Mesothelial cell of epicardium (in vitro differentiated cells): ENCODE measurements around the gene SOSTDC1. TPM values are rescaled to one million over a fixed set of nuclear protein-coding genes. Genes with fewer than 3 reads are reported as not detected.

Source experiments
- DNase-seq, 2 experiments: peaks; one replicate each; pipeline ENCODE4 v3.0.0; 2021; ENCODE audit warnings: low spot score in 2 of 2; ENCODE audit not compliant: unreplicated experiment in 2 of 2
- H3K27ac Mint-ChIP-seq: 2 replicates; pipeline ENCODE4 v1.8.0; 2021; ENCODE audit warnings: mixed read lengths
- H3K27me3 Mint-ChIP-seq: 2 replicates; pipeline ENCODE4 v1.8.0; 2021; ENCODE audit warnings: low read depth, mixed read lengths
- H3K36me3 Mint-ChIP-seq: 2 replicates; pipeline ENCODE4 v1.8.0; 2021; ENCODE audit warnings: mixed read lengths
- H3K4me1 Mint-ChIP-seq: 2 replicates; pipeline ENCODE4 v1.8.0; 2021; ENCODE audit warnings: mixed read lengths
- H3K4me3 Mint-ChIP-seq: 2 replicates; pipeline ENCODE4 v1.8.0; 2021; ENCODE audit warnings: mild to moderate bottlenecking, moderate library complexity, mixed read lengths
- H3K9me3 Mint-ChIP-seq: 2 replicates; pipeline ENCODE4 v1.8.0; 2021; ENCODE audit warnings: mixed read lengths
- total RNA-seq: library from RNA; stranded (reverse); gene quantifications from 3 replicates; pipeline ENCODE4 v1.2.1, GENCODE V29; 2021
- TF ChIP-seq, protein P1 (sequence below): fragments of 200-600 bp; sonication (generic); IDR thresholded peaks from one replicate; pipeline ENCODE4 v1.5.0; 2021; ENCODE audit warnings: antibody characterized with exemption; ENCODE audit not compliant: unreplicated experiment

The SOSTDC1 gene
- total RNA-seq, 1 donor from 2014 or later: 13.0 TPM

DNA sequence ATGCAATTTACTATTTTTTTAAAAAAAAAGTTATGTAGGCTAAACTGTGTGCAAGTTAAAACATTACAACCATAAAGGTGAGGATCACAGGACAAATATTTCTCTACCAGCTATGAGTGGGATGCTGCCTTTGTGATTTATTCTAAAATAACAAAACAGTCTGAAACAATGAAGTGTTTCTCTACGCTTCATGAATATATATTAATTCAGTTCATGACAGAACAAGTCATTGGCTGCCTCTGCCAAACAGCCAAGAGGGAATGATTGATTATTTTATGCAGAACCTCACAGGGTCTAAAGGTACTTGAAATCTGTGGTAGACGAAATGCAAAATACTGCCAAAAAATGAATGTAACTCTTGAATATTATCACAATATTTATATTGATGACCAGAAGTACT lies 29.0 kb upstream of the SOSTDC1 start:
- Mint-ChIP-seq H3K9me3 (no peaks in the 10 kb centered on the region), H3K4me1 (peaks cover 35% of the 10 kb centered on the region), H3K27ac (peak overlapping the region; percentile 44), H3K27me3 (no peaks in the 10 kb centered on the region), H3K4me3 (no peak overlapping the region), H3K36me3 (no peaks in the 10 kb centered on the region)
- DNase-seq: no peak
- TF ChIP-seq, protein P1, sequence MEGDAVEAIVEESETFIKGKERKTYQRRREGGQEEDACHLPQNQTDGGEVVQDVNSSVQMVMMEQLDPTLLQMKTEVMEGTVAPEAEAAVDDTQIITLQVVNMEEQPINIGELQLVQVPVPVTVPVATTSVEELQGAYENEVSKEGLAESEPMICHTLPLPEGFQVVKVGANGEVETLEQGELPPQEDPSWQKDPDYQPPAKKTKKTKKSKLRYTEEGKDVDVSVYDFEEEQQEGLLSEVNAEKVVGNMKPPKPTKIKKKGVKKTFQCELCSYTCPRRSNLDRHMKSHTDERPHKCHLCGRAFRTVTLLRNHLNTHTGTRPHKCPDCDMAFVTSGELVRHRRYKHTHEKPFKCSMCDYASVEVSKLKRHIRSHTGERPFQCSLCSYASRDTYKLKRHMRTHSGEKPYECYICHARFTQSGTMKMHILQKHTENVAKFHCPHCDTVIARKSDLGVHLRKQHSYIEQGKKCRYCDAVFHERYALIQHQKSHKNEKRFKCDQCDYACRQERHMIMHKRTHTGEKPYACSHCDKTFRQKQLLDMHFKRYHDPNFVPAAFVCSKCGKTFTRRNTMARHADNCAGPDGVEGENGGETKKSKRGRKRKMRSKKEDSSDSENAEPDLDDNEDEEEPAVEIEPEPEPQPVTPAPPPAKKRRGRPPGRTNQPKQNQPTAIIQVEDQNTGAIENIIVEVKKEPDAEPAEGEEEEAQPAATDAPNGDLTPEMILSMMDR: no peak

DNA sequence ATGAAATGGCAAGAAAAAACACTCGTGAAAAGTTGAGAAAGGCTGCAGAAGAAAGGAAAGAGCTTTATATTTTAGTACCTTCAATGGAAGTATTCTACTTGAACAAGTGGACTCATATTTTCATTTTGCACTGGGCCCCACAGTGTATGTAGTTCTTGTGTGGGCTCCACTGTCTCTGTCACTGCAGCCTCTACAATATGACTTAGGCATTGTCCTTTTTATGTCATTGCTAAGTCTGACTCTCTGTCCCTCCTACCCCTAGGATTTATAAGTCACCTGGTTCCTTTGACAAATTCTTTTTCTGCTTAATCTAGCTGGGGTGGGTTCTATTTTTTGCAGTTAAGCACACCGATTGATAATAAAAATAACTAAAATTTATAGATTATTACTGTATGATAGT lies 27.7 kb upstream of the SOSTDC1 start:
- no peak for DNase-seq
- Mint-ChIP-seq H3K27me3 (no peaks in the 10 kb centered on the region), H3K36me3 (no peaks in the 10 kb centered on the region), H3K9me3 (no peaks in the 10 kb centered on the region), H3K4me3 (no peak overlapping the region), H3K27ac (no peak overlapping the region), H3K4me1 (peaks cover 40% of the 10 kb centered on the region)
- TF ChIP-seq, protein P1: no peak

DNA sequence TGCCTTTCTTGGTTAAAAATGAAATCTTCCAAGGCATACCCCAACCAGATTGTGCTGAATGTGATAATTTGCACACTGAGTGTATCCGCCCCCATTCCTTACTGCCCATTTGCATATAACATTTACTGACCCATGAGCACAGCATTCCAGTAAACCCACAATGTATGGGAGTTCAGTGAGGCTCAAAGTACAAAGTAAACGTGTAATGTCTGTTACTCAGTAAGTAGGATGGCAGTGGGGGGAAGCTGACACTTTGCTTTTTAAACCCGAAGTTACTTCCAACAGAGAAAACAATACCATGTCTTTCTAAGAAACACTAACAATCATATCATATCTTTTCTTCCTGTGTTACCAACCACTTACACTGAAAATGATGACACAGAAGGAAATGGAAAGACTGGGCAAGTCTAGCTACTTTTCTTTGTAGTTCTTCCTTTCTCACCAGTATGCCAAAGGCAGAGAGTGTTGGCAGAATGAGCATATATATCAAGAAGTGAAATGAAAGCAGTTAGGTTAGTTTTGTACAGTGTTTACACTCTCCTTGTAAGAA lies 27.1 kb upstream of the SOSTDC1 start:
- H3K36me3 Mint-ChIP-seq: no peaks in the 10 kb centered on the region
- peak overlapping the region; percentile 2 for H3K27ac Mint-ChIP-seq
- no peak overlapping the region for H3K4me3 Mint-ChIP-seq
- peaks cover 36% of the 10 kb centered on the region for H3K4me1 Mint-ChIP-seq
- no peaks in the 10 kb centered on the region for H3K27me3 Mint-ChIP-seq
- TF ChIP-seq, protein P1: no peak
- no peaks in the 10 kb centered on the region for H3K9me3 Mint-ChIP-seq
- DNase-seq: no peak

DNA sequence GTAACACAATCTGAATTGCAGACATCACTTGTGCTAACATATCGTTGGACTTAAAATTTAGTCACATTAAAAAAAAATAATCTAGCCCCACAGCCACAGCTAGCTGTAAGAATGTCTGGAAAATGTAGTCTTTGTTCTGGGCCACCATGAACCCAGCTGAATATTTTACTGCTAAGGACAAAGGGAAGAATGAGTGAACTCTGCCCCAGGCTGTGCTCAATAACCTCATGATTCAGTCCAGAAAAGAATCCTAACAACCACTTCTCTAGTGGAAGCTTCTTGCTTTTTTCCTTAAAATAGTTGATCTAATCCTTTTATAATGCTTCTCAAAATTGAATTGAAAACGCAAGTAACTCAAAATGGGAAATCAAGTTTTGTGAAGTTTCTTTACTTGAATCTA lies 25.6 kb upstream of the SOSTDC1 start:
- Mint-ChIP-seq H3K27ac (no peak overlapping the region), H3K4me3 (no peak overlapping the region), H3K27me3 (no peaks in the 10 kb centered on the region), H3K9me3 (no peaks in the 10 kb centered on the region), H3K4me1 (peaks cover 36% of the 10 kb centered on the region), H3K36me3 (no peaks in the 10 kb centered on the region)
- TF ChIP-seq, protein P1: no peak
- DNase-seq: no peak

DNA sequence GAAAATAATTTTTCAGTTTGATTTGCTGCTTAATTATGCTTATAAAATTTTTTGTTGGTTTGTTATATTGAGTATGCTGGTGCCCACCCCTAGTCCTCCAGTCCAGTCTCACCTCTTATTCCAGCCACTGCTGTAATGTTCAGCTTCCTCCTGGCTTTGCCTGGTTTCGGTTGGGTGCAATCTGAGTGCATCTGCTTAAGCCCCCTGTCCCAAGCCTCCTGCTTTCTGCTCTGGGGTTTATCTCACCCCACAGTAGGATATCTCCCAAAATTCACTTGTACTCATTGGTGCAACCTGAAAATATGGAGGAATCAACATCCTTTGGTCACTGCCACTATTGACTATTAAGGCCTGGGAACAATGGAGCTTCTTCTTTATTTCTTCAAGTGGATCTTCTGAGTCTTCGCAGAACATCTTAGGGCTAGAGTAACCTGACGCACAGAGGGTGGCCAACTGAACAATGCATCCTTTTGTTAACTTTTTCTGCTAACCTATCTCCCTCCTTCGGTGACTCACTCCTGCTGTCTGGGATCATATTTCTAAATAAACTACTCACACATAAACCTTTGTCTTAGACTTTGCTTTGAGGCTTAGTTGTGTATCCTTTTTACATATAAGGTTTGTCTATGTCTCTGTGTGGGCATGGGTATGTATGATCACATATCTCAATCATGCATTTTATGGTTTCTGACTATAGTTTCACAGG lies 19.1 kb upstream of the SOSTDC1 start:
- no peaks in the 10 kb centered on the region for H3K9me3 Mint-ChIP-seq
- H3K4me1 Mint-ChIP-seq: peaks cover 22% of the 10 kb centered on the region
- peak overlapping the region; percentile 4 for H3K27ac Mint-ChIP-seq
- no peaks in the 10 kb centered on the region for H3K27me3 Mint-ChIP-seq
- TF ChIP-seq, protein P1: no peak
- H3K36me3 Mint-ChIP-seq: no peaks in the 10 kb centered on the region
- H3K4me3 Mint-ChIP-seq: no peak overlapping the region
- no peak for DNase-seq
